ENCODE data around the gene TRMO. TPM values are rescaled to one million over a fixed set of nuclear protein-coding genes. Genes with fewer than 3 reads are reported as not detected.
"Not testable (repeated sequence)": the region's sequence is repeated elsewhere in the genome, so short reads cannot be mapped to it uniquely, and the experiment has no call there.

The TRMO gene
- total RNA-seq = 10 to 100 TPM; 13.1 to 14.1 TPM

- POLR2A ChIA-PET = interaction anchor here (0.6 to 4.1 kb wide), 17 partner anchors 9 to 336 kb away, joined by 3 to 65 read pairs (median 4); partner anchors contain the start of genes ANP32B, NANS and TRIM14
Observed at GRCh38 chr9:97921959-97922724, at the start of gene TRMO. Gene TRMO, minus strand, starts transcription at chr9:97922500. Its CDS starts 7 bp downstream, at chr9:97922493.

GRCh38 chr9:97970165-97970564 is 47.9 kb upstream of the TRMO start:
- ChIA-PET CTCF (interaction anchor here (0.9 to 1.7 kb wide), 2 partner anchors 13 to 34 kb away, joined by 3 to 4 read pairs; partner anchors contain the start of gene ANP32B), POLR2A (no interaction called here)

More at GRCh38 chr9:97921959-97922724, at the start of gene TRMO:
- CTCF ChIA-PET = interaction anchor here (0.6 to 5.6 kb wide), 18 partner anchors 13 to 334 kb away, joined by 3 to 55 read pairs (median 6); partner anchors contain the start of genes ANP32B, NCBP1, TBC1D2 and TSTD2

- CTCF ChIA-PET = no interaction called here
- POLR2A ChIA-PET = no interaction called here
Observed at GRCh38 chr9:97969014-97969413, 46.7 kb upstream of the TRMO start.

GRCh38 chr9:97966493-97966892 is 44.2 kb upstream of the TRMO start:
- CTCF ChIA-PET = interaction anchor here (0.7 to 1.6 kb wide), 3 partner anchors 11 to 76 kb away, joined by 3 to 4 read pairs (median 3); no protein-coding TSS in a partner anchor

GRCh38 chr9:97964901-97965300 is 42.6 kb upstream of the TRMO start:
- ChIA-PET POLR2A (no interaction called here), CTCF (interaction anchor here (0.6 kb wide), 1 partner anchor 43 kb away, joined by 3 read pairs; no protein-coding TSS in a partner anchor)

More at GRCh38 chr9:97966493-97966892, 44.2 kb upstream of the TRMO start:
- POLR2A ChIA-PET = interaction anchor here (0.7 kb wide), 1 partner anchor 53 kb away, joined by 16 read pairs; no protein-coding TSS in a partner anchor

- ChIA-PET CTCF (interaction anchor here (0.7 to 1.7 kb wide), 3 partner anchors 9 to 42 kb away, joined by 3 to 4 read pairs (median 3); no protein-coding TSS in a partner anchor), POLR2A (no interaction called here)
Observed at GRCh38 chr9:97963232-97963631, 40.9 kb upstream of the TRMO start.

GRCh38 chr9:97962575-97962974 is 40.3 kb upstream of the TRMO start:
- CTCF ChIA-PET = interaction anchor here (1.0 to 1.7 kb wide), 3 partner anchors 8 to 18 kb away, joined by 3 to 5 read pairs (median 4); no protein-coding TSS in a partner anchor
- POLR2A ChIA-PET = no interaction called here

GRCh38 chr9:97962136-97962535 is 39.8 kb upstream of the TRMO start:
- ChIA-PET CTCF (interaction anchor here (1.0 to 1.7 kb wide), 3 partner anchors 7 to 18 kb away, joined by 3 to 5 read pairs (median 4); no protein-coding TSS in a partner anchor), POLR2A (interaction anchor here (0.5 kb wide), 1 partner anchor 20 kb away, joined by 3 read pairs; no protein-coding TSS in a partner anchor)

GRCh38 chr9:97961361-97961760 is 39.1 kb upstream of the TRMO start:
- CTCF ChIA-PET = no interaction called here
- POLR2A ChIA-PET = no interaction called here

- CTCF ChIA-PET = interaction anchor here (0.8 kb wide), 1 partner anchor 21 kb away, joined by 4 read pairs; no protein-coding TSS in a partner anchor
- POLR2A ChIA-PET = not testable (repeated sequence)
Observed at GRCh38 chr9:97960678-97961328, 38.5 kb upstream of the TRMO start.

- ChIA-PET POLR2A (interaction anchor here (0.9 to 2.6 kb wide), 2 partner anchors 22 to 23 kb away, joined by 4 to 11 read pairs; partner anchors contain the start of gene ANP32B), CTCF (interaction anchor here (1.0 kb wide), 1 partner anchor 75 kb away, joined by 3 read pairs; no protein-coding TSS in a partner anchor)
Observed at GRCh38 chr9:97959585-97959984, 37.3 kb upstream of the TRMO start.

GRCh38 chr9:97958812-97959511 is 36.7 kb upstream of the TRMO start:
- CTCF ChIA-PET = interaction anchor here (1.0 kb wide), 1 partner anchor 75 kb away, joined by 3 read pairs; no protein-coding TSS in a partner anchor
- POLR2A ChIA-PET = interaction anchor here (0.5 to 2.6 kb wide), 2 partner anchors 23 to 205 kb away, joined by 4 to 11 read pairs; partner anchors contain the start of gene ANP32B

GRCh38 chr9:97956331-97956730 is 34.0 kb upstream of the TRMO start:
- POLR2A ChIA-PET = no interaction called here

GRCh38 chr9:97954550-97954989 is 32.3 kb upstream of the TRMO start:
- ChIA-PET POLR2A (no interaction called here), CTCF (interaction anchor here (1.1 to 1.8 kb wide), 3 partner anchors 8 to 31 kb away, joined by 4 to 7 read pairs (median 7); no protein-coding TSS in a partner anchor)

More at GRCh38 chr9:97956331-97956730, 34.0 kb upstream of the TRMO start:
- CTCF ChIA-PET = interaction anchor here (0.7 to 1.0 kb wide), 2 partner anchors 27 to 300 kb away, joined by 3 read pairs; partner anchors contain the start of gene ANP32B

- CTCF ChIA-PET, POLR2A ChIA-PET: not testable (repeated sequence)
Observed at GRCh38 chr9:97950873-97951272, 28.6 kb upstream of the TRMO start.

GRCh38 chr9:97947094-97947493 is 24.8 kb upstream of the TRMO start:
- POLR2A ChIA-PET, CTCF ChIA-PET: not testable (repeated sequence)

GRCh38 chr9:97945470-97945869 is 23.2 kb upstream of the TRMO start:
- CTCF ChIA-PET, POLR2A ChIA-PET: not testable (repeated sequence)

- ChIA-PET CTCF (interaction anchor here (1.3 to 1.4 kb wide), 2 partner anchors 18 to 21 kb away, joined by 3 read pairs; no protein-coding TSS in a partner anchor), POLR2A (no interaction called here)
Observed at GRCh38 chr9:97944612-97945011, 22.3 kb upstream of the TRMO start.

Measured in activated CD8-positive, alpha-beta memory T cell treated with anti-CD3 and anti-CD28 coated beads for 36 hours (primary cell).